CD1c-positive myeloid dendritic cell (primary cell): ENCODE measurements around the gene MSH4.
"Not testable (repeated sequence)": the region's sequence is repeated elsewhere in the genome, so short reads cannot be mapped to it uniquely, and the experiment has no call there.

Source experiments
- DNase-seq: peaks from one replicate; pipeline ENCODE4 v3.0.0-alpha.2; 2016; ENCODE audit errors: extremely low spot score

The MSH4 gene

GRCh38 chr1:75795703-75796193 is 934 bp upstream of the MSH4 start:
- no peak for DNase-seq

- DNase-seq = no peak
Measured at GRCh38 chr1:75797273-75797588, 549 bp downstream of the MSH4 start.

GRCh38 chr1:75797606-75798216 is 1.0 kb downstream of the MSH4 start:
- DNase-seq = no peak

DNA sequence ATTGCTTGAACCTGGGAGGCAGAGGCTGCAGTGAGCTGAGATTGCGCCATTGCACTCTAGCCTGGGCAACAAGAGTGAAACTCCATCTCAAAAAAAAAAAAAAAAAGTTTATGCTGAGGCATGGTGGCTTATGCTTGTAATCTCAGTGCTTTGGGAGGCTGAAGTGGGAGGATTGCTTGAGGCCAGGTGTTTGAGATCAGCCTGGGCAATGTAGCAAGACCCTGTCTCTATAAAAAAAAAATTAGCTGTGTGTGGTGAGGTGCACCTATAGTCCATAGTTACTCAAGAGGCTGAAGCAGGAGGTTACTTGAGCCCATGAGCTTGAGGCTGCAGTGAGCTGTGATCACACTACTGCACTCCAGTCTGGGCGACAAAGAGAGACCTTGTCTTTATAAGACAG is 4.8 kb downstream of the MSH4 start:
- not testable (repeated sequence) for DNase-seq

DNA sequence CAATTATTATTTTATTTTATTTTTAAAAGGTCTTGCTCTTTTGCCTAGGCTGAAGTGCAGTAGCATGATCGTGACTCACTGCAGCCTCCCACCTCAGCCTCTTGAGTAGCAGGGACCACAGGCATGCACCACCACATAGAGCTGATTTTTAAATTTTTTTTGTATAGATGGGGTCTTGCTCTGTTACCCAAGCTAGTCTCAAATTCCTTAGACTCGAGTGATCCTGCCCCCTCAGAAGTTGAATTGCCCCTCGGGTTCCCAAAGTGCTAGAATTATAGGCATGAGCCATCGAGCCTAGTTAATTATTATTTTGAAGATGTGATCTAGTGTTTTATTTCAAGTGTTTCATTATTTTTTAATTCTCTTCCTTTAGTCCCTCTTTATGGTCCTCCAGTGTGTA is 12.2 kb downstream of the MSH4 start:
- no peak for DNase-seq

DNA sequence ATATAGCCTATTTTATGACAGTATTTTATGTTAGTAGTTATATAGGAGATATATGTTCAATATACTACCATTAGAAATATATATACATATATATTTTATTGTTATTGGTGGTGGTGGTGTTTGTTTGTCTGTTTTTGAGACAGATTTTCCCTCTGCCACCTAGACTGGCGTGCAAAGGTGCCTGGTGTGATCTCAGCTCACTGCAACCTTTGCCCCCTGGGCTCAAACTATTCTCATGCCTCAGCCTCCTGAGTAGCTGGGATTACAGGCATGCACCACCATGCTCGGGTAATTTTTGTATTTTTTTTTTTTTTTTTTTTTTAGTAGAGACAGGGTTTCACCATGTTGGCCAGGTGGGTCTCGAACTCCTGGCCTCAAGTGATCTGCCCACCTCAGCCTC is 13.4 kb downstream of the MSH4 start:
- DNase-seq = not testable (repeated sequence)

- DNase-seq = no peak
Measured at GRCh38 chr1:75811211-75811981, 14.7 kb downstream of the MSH4 start.

DNA sequence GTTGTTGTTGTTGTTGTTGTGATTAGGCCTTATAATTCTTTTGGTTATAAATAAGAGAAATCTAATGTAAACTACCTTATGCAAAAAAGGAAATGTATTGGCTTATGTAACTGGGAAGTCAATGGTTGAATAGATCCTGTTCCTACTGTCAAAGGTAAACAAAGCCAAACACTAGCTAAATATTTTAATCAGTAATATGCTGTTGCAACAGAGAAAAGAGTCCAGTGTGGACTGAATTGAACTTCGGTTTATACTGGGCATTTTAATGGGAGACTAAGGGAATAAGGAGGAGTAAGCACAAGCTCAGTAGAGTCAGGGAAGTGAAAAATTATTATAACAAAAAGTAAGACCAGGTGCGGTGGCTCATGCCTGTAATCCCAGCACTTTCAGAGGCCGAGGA is 15.4 kb downstream of the MSH4 start:
- DNase-seq = no peak

DNA sequence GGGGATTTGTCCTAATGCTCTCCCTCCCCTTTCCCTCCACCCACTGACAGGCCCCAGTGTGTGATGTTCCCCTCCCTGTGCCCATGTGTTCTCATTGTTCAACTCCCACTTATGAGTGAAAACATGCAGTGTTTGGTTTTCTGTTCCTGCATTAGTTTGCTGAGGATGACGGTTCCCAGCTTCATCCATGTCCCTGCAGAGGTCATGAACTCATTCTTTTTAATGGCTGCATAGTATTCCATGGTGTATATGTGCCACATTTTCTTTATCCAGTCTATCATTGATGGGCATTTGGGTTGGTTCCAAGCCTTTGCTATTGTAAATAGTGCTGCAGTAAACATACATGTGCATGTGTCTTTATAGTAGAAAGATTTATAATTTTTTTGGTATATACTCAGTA is 26.9 kb downstream of the MSH4 start:
- DNase-seq = not testable (repeated sequence)

DNA sequence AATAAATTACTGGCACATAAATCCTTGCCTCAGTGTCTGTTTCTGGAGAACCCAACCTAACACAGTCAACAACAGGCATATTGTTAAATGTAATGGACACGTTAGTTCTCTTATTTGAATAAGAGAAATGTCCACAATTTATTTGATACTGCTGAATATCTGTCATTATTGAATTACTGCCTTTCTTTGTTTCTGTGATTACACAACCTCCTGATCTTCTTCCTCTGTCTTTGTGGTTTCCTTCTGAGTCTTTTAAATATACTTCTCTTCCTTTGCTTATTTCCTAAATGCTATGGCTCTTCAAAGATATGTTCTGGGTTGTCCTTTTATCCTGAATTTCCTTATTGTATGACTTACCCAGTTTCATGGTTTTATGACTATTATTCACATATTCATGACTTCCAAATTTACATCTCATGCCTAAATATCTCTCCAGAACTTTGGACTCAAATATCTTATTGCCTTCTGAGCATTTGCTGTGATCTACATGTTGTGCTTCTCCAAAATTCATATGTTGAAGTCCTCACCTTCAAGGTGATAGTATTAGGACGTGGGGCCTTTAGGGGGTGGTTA is 39.9 kb downstream of the MSH4 start:
- no peak for DNase-seq

DNA sequence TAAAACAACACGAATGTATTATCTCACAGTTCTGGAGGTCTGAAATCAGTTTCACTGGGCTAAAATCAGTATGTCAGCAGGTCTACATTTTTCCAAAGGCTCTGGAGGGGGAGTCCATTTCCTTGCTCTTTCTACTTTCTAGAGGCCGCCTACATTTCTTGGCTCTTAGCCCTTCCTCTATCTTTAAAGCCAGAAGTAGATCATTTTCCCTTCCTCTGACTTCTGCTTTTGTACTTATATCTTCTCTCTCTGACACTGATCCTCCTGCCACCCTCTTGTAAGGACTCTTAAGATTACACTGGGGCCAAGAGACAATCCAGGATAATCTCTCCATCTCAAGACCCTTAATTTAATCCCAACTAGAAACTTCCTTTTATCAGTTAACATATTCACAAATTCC is 41.4 kb downstream of the MSH4 start:
- DNase-seq = peak; percentile 3

DNA sequence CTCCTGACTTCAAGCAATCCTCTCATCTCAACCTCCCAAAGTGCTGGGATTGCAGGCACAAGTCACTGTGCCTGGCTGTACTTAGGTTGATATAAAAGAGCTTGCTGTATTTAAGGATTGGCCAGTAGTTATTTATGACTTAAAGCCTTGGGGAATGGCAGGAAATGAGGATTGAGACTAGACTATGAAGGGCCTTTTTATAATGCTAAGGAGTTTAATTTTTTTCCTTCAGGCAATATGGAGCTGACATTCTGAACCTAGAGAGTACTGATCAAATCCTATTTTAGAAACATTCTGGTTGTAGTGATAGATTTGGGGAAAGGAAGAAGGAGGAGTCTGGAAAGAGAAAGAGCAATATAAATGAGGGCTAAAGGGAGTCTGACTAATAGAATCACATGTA is 44.7 kb downstream of the MSH4 start:
- no peak for DNase-seq

DNA sequence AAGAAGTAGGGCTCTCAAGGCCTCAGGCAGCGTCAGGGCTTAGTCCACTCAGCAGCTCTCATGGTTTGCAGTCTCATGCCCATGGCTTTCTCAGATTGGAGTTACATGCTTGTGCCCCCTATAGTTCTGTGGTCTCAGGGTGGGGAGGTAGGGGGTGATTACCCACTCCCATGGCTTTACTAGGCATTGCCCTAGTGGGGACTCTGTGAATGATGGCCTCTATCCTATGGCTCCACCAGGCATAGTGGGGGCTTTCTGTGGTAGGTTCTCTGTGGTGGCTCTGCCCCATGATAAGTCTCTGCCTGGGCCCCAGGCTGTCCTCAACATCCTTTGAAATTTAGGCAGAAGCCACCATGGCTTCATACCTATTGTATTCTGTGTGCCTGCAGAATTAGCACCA is 48.9 kb downstream of the MSH4 start:
- no peak for DNase-seq

DNA sequence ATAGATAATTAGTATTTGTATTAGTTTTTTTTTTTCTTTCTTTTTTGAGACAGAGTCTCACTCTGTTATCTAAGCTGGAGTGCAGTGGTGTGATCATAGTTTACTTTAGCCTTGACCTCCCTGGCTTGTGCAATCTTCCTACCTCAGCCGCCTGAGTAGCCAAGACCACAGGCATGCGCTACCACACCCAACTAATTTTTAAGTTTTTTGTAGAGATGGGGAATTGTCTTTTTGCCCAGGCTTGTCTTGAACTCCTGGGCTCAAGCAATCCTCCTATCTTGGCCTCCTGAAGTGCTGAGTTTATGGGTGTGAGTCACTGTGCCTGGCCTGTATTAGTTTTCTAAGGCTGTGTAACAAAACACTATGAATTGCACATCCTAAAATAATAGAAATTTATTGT is 58.3 kb downstream of the MSH4 start:
- DNase-seq = no peak

- no peak for DNase-seq
Measured at GRCh38 chr1:75855734-75856133, 59.1 kb downstream of the MSH4 start.

DNA sequence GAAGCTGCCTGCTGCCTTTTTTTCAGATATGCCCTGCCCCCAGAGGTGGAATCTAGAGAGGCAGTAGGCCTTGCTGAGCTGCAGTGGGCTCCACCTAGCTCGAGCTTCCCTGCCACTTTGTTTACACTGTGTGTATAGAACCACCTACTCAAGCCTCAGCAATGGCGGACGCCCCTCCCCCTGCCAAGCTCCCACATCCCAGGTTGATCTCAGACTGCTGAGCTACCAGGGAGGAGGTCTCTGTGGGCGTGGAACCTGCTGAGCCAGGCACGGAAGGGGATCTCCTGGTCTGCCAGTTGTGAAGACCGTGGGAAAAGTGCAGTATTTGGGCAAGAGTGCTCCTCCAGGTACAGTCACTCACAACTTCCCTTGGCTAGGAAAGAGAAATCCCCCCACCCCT is 65.1 kb downstream of the MSH4 start:
- no peak for DNase-seq

DNA sequence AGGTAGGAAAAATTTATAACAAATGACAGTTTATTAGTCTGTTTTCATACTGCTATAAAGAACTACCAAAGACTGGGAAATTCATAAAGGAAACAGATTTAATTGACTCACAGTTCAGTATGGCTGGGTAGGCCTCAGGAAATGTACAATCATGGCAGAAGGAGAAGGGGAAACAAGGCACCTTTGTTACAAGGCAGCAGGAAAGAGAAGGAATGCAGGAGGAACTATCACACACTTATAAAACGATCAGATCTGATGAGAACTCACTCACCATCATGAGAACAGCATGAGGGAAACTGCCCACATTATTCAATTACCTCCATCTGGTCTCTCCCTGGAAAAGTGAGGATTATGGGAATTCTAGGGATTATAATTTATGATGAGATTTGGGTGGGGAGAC is 74.3 kb downstream of the MSH4 start:
- DNase-seq = no peak

DNA sequence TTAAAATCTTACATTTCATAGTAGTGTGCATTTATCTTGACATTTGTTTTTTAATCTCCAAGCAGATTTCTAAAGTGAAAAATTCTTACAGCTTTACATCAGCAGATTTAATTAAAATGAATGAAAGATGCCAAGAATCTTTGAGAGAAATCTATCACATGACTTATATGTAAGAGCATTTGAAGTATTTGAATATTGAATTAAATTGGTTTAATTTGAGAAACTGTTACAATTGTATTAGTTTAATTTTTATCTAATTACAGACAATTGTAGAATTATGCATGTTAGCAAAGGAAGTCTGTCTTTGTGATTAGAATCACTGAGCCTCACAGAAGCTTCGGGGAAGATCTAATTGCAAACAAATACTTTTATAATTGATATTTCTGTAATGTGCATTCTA is 83.3 kb downstream of the MSH4 start:
- no peak for DNase-seq

DNA sequence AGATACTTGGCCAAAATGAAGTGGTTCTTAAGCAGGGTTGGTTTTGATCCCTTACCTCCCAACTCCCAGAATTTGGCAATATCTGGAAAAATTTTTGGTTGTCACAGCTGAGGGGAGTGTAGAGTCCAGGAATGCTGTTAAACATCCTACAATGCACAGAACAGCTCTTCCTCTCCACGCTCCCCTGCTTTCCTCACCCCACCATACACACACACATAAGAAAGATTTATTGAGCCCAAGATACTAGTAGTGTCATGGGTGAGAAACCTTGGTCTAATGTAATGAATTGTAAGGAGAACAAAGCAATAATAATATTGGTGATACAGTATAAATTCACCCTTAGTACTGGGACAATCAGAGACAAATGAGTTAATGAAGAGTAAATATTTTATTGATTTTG is 87.8 kb downstream of the MSH4 start:
- no peak for DNase-seq

- no peak for DNase-seq
Measured at GRCh38 chr1:75901371-75901770, 104.7 kb downstream of the MSH4 start.

- no peak for DNase-seq
Measured at GRCh38 chr1:75908717-75909152, 112.1 kb downstream of the MSH4 start.

GRCh38 chr1:75916834-75917233 is 120.2 kb downstream of the MSH4 start:
- DNase-seq = no peak

- no peak for DNase-seq
Measured at GRCh38 chr1:75922698-75923097, 126.0 kb downstream of the MSH4 start.
